Erythroblast (primary cell): ENCODE results near the gene UQCC5.
"Not testable (repeated sequence)": the region's sequence is repeated elsewhere in the genome, so short reads cannot be mapped to it uniquely, and the experiment has no call there.

Experiments
- DNase-seq, 2 experiments: peaks; one replicate each; lab custom pipeline; 2025; lab: John Stamatoyannopoulos, UW
- GATA1 ChIP-seq: IDR thresholded peaks from 2 replicates; pipeline ENCODE4 v1.6.1; 2011; ENCODE audit warnings: low read depth, mild to moderate bottlenecking, control low read depth, low read length, moderate library complexity
- POLR2A ChIP-seq: IDR thresholded peaks from 2 replicates; pipeline ENCODE4 v1.6.1; 2011; ENCODE audit warnings: mild to moderate bottlenecking, low read length

The UQCC5 gene

DNA sequence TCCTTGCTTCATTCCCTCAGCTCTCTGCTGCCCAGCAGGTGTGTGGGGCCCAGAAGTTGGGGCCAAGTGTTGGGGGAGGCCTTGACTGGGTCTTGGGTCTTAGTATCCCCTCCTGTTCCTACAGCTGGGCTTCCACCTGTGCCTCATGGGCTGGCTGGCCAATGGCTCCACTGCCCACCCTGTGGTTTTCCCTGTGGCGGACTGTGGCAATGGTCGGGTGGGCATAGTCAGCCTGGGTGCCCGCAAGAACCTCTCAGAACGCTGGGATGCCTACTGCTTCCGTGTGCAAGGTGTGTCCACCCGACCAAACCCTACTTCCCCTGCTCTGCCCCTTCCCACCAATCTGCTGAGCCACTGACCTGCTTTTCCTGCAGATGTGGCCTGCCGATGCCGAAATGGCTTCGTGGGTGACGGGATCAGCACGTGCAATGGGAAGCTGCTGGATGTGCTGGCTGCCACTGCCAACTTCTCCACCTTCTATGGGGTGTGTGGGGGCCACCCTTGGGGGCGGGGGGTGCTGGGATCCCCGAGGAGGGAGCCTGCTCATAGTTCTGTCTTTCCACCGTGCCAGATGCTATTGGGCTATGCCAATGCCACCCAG, 13.7 kb upstream of the UQCC5 start:
- TF ChIP-seq POLR2A: no peak
- no peak for TF ChIP-seq GATA1
- no peak for DNase-seq

DNA sequence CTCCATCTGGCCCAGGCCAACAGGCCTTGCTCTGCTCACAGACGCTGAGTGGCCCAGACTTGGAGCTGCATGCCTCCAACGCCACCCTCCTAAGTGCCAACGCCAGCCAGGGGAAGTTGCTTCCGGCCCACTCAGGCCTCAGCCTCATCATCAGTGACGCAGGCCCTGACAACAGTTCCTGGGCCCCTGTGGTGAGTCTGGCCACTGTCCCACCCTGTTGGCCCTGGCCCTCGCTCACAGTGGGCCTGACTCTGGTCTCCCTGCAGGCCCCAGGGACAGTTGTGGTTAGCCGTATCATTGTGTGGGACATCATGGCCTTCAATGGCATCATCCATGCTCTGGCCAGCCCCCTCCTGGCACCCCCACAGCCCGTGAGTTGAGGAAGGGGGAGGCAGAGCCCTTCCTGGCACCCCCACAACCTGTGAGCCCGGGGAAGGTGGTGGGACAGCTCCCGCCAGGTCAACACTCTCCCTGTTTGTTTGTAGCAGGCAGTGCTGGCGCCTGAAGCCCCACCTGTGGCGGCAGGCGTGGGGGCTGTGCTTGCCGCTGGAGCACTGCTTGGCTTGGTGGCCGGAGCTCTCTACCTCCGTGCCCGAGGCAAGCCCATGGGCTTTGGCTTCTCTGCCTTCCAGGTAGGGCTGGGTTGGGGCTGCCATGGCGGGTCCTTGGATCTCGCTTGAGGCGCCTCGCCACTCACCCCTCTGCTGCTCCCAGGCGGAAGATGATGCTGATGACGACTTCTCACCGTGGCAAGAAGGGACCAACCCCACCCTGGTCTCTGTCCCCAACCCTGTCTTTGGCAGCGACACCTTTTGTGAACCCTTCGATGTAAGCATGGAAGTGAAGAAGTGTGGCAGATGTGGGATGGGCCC, 12.8 kb upstream of the UQCC5 start:
- TF ChIP-seq POLR2A (no peak), GATA1 (no peak)
- no peak for DNase-seq

DNA sequence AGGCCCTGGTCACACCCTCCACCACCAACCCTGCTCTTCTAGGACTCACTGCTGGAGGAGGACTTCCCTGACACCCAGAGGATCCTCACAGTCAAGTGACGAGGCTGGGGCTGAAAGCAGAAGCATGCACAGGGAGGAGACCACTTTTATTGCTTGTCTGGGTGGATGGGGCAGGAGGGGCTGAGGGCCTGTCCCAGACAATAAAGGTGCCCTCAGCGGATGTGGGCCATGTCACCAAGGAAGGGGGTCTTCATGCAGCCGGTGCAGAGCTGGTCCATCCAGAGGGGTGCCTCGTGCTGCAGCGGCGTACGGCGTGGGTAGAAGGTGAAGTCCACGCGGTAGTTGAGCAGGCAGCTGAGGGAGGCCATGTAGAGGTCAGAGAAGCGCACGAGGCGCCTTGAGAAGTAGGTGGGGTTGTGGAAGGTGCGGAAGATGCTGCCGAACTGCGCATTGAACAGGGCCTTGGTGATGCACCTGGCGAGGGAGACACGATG, 12.1 kb upstream of the UQCC5 start:
- no peak for DNase-seq
- TF ChIP-seq GATA1: no peak
- no peak for TF ChIP-seq POLR2A

DNA sequence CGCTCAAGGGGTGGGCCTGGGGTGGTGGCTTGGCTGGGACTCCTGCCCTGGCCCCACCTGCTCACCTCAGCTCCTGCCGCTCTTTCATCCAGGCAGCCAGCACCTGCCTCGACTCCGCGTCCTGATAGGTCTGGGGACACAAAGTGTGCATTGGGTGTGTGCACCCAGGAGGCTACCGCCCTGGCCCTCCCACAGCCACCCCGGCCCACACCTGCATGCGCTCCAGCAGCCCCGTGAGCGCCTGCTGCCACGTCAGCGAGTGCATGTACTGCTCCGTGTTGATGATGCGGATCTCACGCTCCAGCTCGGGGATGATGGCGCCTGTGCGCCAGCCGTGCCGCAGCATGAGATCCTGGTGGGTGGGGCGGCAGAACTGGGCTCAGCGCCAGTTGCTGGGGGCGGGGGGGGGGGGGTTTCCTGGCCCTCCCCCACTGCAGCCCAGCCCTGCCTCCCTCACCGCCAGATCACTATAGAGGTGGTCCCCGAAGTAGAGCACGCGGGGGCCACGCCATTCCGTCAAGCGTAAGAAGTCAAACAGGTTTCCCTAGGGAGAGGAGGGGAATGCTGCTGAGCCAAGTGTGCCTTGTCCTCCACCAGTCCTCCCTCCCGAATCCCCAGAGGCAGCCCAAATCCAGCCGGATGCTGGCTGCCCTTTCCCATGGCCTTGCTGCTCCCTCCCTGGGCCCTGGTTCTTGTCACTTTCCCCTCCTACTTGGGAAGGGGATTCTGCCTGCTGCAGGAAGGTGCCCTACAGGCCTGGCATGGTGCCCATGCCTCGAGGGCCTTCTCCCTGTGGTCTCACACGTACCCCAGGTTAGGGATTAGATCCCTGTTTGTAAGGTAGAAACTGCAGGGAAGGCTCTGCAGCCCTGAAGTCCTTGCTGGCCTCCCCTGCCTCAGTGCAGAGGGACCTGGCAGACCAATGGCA, 11.4 kb upstream of the UQCC5 start:
- TF ChIP-seq GATA1 (no peak), POLR2A (no peak)
- DNase-seq: no peak

DNA sequence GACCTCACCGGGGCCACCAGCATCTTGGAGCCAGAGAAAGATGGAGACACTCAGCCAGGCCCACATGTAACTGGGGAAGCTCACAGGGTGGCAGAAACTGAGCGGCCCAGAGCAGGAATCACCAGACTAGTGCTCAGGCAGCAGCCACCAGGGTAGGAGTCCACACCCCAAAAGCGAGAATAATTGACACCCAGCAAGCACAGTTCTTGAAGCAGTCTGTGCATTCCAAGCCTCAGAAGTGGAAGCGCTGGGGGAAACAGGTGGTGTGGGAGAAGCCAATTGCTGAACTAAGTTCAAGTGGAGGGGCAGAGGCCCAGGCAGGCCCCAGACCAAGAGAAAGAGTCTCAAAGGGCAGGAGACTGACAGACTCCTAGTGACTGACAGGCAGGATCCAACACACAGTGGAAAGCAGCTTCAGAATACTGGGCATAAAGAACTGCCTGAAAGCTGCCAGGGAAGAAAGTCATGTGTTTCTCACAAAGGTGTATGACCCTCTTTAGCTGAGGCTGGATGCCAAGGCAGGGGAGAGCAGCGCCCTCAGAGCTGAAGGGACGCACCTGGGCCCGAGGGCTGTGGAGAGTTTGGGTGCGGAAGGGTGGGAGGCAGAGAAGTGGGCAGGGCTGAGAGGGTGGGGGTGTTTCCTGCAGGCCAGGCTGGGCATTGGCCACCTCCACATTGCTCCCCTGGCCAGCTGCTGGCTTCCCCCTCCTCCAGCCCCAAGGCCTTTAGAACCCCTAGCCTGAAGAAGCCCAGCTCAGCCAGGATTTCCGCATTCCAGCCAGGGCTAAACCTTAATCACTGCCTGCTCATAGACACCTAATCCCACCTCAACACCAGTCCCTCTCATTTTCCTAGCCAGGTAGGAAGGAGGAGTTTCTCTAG, 10.5 kb upstream of the UQCC5 start:
- no peak for DNase-seq

DNA sequence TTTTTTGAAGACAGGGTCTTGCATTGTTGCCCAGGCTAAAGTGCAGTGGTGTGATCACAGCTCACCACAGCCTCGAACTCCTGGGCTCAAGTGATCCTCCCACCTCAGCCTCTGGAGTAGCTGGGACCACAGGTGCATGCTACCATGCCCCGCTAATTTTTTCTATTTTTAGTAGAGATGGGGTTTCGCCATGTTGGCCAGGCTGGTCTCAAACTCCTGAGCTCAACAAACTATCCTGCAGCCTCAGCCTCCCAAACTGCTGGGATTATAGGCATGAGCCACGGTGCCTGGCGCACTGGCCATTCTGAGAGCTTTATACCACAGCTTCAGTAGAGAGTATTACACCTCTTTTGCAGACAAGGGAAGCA, 9.8 kb upstream of the UQCC5 start:
- DNase-seq: not testable (repeated sequence)

More for the DNA sequence above, 10.5 kb upstream of the UQCC5 start:
- TF ChIP-seq POLR2A (no peak), GATA1 (no peak)

DNA sequence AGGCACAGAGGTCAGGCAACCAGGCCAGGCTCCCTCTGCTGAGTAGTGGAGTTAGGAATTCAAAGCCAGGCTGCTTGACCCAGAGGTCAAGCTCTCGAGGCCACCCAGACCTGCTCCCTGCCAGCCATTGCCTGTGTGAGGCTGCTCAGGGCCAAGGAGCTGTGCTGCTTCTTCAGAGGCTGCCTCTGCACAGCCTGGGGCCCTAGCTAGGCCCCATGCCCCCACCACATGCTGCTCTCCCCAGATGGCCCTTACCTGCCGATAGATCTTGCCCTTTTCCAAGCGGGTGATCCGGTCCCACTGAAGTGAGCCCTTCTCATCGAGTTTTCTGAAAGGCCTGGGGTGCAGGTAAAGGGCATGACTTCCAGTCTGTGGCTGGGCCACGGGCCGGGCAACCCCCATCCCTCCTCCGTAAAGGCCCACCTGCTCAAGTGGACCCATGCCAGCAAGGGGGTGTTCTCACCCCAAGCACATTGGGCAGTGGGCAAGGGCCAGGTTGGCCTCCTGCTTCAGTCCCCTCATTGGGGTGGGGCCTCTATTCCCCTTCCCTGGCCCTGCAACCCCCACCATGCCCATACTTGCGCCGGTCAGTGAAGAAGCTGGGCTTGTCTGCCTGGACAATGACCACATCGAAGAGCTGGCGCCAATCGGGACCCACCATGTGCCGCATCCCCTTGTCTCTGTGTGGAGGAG, 9.2 kb upstream of the UQCC5 start:
- TF ChIP-seq GATA1 (no peak), POLR2A (no peak)
- DNase-seq: no peak

DNA sequence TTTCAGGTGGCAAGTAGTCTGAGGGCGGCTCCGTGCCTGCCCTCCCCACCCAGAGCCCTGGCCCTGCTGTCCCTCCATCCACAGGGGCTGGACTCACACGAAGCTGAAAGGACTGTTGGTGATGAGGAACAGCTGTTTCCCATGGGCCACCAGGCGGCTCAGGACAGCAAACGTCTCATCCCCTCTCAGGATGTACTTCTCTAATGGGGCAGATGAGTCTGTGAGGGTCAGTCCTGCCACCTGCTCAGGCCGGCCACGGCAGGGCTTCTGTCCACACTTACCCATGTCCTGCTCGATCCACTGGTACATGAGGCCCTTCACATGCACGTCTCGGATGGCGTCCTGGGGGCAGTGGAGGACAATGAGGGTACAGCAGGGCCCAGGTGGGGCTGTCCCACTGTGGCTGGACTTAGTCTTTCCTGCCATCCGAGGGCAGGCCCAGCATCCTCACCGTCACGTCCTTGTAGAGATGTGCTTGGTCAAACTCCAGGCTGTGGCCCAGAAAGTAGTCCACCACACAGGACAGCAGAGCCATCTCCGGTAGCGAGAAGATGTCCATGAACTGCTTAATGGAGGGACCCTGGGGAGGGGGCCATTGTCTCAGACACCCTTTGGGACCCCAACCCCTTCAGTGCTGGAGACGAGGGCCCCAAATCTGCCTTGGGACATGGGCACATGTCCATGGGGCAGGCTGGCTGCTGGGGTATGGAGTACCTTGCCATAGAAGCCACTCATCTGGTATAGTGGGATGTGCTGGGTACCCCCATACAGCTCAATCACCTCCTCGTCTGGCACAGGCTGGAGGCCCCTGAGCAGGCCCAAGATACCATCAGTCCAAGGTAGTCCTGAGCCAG, 8.4 kb upstream of the UQCC5 start:
- TF ChIP-seq GATA1 (no peak), POLR2A (no peak)
- DNase-seq: no peak

DNA sequence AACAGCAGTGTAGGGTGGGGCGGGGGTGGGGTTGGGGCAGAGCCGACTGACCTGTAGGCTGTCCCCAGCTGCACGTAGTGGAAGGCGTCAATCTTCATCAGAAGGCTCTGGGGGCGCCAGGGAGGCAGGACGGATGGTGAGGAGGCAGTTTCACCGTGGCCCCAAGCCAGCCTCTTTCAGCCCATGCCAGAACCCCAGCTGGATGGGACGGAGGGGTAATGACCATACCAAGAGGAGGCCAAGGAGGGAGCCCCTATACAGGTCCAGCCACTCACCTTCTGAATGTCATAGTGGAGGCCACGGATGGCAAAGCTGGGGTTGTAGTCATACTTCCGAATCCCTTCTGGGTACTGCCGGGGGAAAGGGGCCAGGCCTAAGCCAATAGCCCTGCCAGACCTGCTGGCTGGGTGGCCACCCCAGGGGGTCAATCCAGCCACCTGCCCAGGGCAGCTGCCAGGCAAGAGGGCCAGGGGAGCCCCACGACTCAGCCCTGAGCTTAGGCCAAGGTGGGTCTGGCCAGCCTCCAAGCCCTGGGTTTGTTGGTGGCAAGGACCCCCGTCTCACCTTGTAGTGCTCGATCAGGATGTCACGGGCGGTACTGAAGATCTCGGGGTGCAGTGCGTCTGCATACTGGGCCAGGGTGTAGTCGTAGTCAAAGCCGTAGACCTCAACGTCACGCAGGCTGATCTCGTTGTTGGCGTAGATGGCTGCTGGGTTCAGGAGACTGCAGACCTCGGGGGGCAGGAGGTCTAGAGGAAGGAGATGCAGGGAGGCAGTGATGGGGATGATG, 7.6 kb upstream of the UQCC5 start:
- TF ChIP-seq POLR2A: no peak
- TF ChIP-seq GATA1: no peak
- no peak for DNase-seq

DNA sequence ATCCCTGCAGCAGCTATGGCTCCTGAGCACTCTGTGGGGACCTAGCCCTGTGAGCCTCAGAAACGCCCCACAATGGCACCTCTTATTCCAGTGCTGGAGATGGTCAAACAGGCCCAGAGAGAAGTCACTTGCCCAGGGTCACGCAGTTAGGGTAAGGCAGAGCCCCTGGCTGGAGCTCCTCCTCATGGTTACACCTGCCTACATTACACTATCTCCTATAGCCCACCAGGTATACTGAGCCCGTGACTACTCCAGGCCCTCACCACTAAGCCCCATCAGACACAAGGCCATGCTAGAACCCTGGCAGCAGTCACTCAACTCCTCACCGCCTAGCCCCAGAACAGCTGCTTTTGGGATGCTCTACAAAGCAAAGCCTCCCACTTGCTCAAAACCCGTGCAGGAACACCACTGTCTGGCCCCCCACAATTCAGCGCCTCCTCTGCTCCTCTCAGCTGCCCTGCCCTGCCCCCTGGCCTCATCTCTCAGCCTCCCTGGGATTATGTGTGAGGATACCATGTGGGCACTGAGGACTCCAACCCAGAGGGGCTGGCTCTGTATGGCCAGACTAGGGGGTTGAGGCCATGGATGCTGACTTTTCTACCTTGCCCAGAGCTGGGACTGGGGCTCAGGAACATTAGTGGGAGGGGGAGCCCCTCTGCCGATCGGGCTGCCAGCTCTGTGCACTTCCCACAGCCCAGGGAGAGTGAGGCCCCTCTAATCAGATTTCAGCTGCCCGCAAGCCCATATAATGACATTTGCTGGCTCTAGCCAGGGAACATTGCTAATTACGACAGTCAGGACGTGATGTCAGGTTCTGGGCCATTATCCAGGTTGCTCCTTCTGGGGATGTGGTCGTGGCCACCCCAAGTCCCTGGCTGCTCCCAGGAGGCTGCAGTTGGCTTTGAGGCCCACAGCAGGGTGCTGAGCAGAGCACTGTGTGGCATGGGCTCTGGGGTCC, 6.8 kb upstream of the UQCC5 start:
- peak in 1 of 2 experiments; percentile 20 for DNase-seq
- TF ChIP-seq POLR2A: no peak
- no peak for TF ChIP-seq GATA1
